GM18511 (cell line): ENCODE measurements around the gene GAS1.

Experiments
- ATAC-seq: cut with Tn5 transposase; IDR thresholded peaks from one replicate; pipeline ENCODE4 v1.9.1; 2021; ENCODE audit warnings: mild to moderate bottlenecking, moderate library complexity; ENCODE audit not compliant: unreplicated experiment

GAS1 gene

DNA sequence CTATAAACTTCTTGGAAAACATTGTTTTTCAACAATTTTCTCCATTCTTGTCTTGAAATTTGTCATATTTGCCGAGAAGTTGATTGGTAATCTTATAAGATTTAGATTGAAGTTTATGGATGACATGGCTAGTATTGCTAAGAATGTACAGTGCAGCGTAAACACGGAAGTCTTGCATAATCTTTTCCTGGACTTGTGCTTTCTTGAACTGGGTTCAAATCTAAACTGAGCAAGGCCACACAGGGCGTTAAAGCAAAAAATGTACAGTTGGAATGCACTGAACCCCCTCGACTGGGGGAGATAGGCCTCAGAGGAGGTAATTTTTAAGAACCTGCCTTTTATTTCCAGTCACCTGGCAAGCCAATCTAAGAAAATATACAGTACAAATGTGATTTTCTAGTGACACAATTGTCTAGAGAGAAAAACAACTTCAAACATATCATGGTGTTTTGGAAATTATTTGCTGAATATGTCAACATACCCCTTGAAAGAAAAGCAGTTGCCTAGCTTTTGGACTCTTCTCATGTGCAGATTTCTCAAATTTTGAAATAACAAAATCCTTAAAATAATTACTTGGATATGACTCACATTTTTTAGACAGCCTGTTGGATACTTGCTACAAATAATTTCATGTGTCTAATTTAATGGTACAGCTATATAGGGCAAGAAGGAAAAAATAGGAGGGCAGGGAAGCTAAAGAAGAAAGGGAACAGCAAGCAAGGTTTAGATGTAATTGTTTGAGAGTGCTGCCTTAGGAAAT lies 18.5 kb upstream of the GAS1 start:
- no peak for ATAC-seq

DNA sequence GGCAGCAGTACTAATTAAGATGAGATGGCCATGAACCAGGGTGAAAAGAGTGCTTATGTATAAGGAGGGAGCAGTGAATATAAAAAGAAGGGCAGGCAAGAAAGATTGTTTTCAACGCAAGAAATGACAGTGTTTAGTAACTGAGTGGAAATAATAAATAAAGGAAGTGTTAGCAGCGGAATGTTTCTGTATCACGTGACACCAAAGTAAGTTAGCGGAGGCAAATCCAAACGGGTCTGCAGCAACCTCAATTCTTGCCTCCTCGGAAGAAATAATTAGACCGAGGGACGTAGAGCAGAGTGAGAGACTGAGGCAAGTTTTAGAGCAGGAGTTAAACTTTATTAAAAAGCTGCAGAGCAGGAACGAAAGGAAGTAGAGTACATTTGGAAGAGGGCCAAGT lies 15.4 kb upstream of the GAS1 start:
- ATAC-seq: no peak

DNA sequence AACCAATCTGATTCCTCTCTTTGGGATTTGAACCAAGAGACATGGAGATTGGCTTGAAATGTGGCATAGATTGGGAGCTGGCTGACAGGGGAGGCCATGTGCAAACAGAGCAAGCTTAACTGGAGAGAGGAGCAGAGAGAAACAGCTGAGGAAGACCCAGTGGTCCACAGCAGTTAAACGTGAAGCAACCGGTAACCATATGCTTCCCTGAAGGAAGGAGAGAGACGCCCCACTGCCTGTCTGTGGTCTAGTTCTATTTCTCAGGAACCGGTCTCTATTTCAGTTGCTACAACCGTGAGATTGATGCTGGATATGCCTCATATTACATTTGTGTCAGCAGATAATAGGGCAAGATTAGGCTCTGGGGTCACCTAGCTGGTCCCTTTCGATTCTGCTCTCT lies 13.6 kb upstream of the GAS1 start:
- ATAC-seq: no peak

GRCh38 chr9:86958203-86958602 lies 10.9 kb upstream of the GAS1 start:
- no peak for ATAC-seq

DNA sequence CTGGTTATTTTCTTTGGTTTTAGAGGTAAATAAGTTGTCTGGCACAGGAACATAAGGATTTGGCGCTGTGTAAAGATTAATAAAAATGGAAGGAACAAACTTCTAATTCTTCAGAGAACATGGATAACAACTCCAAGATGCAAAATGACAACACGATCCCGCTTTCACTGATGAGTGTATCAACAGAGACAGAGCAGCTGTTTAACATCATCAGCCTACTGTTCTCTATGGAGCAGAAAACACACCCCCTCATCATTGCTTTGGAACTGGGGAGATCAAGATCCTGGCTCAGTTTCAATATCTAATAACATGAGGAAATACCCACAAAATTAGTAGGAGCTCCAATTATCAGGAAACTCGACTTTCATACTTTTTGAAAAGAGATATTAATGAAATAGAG lies 8.3 kb upstream of the GAS1 start:
- ATAC-seq: no peak

DNA sequence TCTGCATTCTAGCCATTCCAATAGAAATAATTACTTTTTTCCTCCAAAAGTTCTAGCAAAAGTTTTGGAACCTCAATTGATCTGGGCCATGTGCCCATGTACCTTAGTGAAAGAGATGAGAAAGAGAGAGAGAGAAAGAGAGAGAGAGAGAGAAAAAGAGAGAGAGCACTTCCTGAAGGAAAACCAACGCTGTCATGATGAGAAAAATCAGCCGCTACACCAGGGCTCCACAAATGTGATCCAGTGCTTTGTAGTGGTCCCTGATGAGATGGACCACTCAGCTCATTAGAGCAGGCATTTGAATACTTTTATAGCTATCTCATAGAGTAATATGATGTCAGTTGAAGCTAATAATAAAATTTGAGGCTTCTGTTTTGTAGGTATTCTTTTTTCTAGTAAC lies 7.7 kb upstream of the GAS1 start:
- ATAC-seq: no peak

DNA sequence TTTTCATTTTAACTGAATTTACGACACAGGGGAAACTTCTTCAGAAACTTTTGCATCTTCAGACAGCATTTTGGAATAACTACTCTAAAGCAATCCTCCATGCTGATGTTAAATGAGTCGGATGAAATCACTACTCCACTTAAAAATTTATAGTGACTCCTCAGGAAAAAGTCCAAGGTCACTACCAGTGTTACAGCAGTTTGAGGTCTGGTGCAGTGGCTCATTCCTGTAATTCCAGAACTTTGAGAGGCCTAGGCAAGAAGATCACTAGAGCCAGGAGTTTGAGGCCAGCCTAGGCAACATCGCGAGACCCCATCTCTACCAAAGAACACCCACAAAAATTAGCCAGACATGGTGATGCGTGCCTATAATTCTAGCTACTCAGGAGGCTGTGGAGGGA lies 5.9 kb upstream of the GAS1 start:
- no peak for ATAC-seq

DNA sequence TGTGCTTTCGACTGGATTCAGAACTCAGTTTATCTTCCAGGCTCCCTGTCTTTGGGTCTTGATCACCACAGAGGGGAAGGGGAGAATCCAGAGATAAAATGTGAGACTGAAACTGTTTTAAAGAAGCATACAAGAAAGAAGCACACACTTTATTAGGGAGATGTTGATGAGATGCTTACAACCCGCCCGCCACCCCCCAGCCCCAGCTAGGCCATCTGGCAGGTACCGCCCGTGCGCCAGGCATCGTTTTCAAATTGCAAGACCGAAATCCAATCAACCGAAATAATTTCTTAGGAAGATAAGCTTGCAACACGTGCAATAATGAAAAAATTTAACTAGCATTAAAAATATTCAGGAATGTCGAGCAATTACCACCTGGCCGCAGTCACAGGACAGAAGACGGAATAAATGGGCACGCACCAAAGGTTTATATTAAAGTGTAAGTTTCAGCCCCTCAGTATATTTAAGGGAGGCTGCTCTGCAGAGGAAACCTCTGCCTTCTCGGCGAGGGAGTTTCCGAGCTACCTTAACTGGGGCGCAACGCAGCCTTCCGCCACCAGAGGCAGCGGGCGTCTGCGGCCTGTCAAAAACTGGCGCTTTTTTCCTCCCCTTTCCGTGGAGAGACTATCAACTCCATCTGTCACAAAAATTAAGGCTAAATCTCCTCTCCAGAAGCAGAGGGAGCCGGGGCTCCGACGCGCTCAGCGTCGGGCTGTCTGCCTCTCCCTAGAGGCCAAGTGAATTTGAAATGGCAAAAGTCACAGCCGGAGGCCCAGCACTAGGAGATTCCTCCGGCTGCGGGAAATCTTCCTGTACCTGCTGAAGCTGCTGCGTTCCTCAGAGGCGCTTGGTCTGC lies 996 bp upstream of the GAS1 start:
- ATAC-seq: peak; percentile 75

GRCh38 chr9:86946201-86947145 lies 833 bp downstream of the GAS1 start:
- ATAC-seq: peak; percentile 43

DNA sequence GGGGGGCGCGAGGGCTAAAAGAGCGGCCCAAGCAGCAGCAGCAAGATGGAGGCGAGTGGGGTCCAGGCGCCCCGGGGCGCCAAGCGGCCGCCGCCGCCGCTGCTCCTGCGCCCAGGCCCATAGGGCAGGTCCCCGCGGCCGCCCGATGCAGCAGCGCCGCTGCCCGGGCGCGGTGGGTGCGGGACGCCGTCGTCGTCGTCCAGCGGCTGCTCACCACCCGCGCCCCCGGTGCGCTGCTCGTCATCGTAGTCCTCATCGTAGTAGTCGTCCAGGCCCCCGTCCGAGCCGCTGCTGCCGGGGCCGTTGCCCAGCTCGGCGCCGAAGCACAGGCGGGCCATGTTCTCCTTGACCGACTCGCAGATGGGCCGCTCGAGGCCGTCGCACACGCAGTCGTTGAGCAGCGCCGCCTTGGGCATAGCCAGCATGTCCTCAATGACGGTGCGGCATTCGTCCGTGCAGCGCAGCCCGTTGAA lies 1.5 kb downstream of the GAS1 start:
- no peak for ATAC-seq

- ATAC-seq: no peak
Measured at GRCh38 chr9:86944796-86945727, 2.2 kb downstream of the GAS1 start.

DNA sequence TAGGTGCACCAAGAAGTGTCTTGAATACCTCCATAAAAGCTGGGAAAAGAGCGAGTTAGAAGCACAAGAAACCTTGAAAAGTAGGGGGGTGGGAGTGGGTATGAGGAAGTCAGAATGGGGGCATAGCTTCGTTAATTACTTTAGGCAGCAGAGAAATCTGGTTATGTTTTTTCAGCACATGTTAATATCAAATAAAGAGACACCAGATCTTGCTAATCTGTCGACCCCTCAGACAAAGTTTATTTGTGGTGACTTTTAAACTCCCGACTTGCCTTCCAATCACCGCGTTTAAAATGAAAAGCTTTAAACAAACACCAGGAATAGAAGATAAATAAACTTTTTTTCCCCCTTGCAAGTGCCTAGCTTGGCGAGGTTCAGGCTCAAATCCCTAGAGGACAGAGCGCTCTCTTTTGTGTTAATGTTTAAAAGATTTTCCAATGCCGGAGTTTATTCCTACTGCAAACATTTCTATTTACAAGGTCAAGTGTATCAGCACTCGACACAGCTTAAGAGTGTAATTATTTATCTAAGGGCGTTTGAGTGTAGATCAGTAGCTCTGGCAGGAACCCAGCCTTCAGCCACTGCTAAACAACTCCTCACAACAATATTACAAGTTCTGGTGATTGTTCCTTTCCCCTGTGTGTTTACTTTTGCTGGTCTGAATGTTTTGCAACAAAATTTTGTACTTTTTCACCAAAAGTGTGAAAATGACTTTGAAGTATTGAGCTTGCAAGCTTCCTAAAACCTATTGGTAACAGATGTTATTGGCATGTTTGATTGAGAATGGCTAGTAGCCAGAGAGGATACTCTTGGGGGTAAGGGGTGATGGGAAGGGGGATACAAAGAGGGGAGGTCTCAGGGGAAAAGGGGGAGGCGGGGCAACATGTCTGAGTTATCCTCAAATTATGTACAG lies 3.8 kb downstream of the GAS1 start:
- ATAC-seq: no peak

DNA sequence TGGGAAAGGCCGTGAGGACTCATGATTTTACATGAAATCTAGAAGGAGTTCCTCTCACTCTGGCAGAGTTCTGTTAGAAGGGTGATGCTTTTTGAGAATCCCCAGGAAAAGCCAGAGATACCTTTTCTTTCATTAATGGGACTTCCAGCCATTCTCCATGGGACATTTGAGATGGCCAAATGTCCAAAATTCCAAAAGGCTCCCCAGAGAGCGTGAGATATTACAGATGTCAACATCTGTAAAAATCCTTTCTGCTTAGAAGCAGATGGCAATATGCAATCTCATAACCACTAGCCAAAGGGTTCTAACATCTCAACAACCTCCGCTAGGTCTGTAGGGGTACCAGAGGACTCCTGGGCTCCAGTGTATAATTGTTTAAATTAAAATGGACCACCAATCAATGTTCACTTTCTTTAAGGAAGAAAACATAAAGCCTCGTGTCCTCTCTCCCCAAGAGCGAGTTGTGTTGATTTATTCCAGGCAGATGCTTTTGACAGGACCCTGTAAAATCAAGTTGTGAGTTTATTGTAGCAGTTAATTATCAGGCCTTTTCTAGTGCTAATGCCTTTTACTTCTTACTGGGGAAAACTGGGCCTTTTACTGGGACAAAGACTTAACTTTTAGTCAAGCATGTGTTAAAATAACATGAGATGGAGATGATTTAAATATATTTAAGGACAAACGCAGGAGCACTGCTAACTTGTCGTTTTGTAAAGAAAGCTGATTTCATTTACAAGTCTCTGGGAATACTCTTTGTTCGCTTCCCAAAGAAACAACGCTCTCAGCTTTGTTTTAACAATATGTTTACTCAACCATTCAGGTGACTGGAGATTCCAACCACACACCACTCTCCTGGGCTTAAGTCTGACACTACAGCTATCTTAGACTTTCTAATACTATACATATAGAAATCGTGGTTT lies 4.8 kb downstream of the GAS1 start:
- no peak for ATAC-seq

DNA sequence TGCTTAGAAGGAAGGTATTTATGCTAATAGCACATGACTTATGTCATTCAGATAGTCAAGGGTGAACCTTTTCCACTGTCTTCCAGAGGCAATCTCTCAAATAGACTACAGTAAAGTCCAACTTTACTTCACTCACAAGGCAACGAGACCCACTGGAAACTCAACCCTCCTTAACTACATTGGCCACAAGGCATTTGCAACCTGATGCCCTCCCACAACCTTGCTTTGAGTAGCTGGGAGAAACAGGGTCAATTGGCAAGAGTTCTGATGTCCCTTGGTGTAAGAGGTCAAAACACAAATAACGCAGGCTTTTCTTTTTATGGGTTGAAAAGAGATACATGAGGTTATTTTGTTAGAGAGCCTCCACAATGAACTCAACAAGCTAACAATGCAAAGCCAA lies 6.1 kb downstream of the GAS1 start:
- no peak for ATAC-seq

DNA sequence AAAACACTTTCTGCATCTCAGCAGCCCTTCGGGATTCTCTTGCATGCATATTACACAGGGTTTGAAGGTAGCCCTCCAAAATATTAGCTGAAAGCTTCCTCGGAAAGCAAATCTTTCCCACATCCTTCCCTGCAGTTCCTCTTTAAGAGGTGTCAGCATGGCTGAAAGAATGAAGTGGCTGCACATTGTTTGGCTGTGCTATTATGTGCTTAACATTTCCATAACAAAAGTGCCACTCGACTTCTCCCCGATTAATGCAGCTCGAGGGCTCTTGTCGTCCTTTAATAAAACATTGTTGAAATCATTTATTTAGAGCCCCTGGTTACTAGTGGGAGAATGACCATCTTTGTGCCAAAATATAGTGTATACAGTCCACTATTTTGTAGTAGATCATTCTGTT lies 6.5 kb downstream of the GAS1 start:
- no peak for ATAC-seq

DNA sequence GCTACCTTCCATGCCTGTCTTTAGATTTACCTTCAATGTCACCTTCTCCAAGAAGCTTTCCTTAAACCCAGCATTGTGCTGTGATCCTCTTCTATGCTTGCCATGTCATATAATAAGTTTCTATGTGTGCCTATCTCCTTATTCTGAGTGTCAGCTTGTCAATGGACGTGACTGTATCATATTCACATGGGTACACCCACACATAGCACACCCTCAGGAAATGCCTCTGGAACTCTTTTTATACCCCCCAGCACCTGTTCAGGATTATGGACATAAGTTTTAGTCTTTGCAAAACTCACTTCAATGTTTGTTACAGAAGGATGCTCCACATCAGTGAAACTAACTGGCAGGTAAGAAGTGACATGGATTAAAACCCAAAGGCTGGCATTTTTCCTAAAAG lies 7.4 kb downstream of the GAS1 start:
- ATAC-seq: no peak

GRCh38 chr9:86939321-86939720 lies 8.0 kb downstream of the GAS1 start:
- no peak for ATAC-seq

DNA sequence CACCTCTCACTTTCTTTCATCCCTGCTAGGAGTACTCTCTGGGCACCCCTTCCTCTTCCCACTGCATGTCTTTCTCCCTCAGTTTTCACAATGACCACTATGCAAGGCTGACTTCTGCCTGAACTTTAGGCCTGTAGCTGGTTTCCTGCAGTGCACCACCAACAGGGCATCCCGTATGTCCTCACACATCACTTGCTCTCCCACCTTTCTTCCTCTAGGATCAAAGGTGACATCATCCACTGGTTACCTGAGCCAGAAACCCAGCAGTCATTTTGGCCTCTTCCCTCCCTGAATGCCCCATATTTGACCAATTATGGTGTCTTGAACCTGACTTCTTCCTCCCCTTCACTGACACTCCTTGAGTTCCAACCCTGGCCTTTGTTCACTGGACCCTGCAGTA lies 8.5 kb downstream of the GAS1 start:
- no peak for ATAC-seq
